GM12878 (cell line): ENCODE results near the gene HSD17B14. TPM values are rescaled to one million over a fixed set of nuclear protein-coding genes. Genes with fewer than 3 reads are reported as not detected.

Experiments used
- ASH2L ChIP-seq: fragments of 300-600, 200-600 bp; sonication (generic); IDR thresholded peaks from 2 replicates; pipeline ENCODE4 v1.6.1; 2017; ENCODE audit warnings: low read depth, mild to moderate bottlenecking, borderline replicate concordance
- BHLHE40 ChIP-seq, 2 experiments: fragments of 450-650 bp in 1 of 2; IDR thresholded peaks; 2 replicates each; pipeline ENCODE4 v1.6.1; 2011 to 2017; ENCODE audit warnings: low read depth in 2 of 2, borderline replicate concordance in 1 of 2, improper control_type of control experiment in 1 of 2, low read length in 1 of 2, mild to moderate bottlenecking in 1 of 2
- CHD2 ChIP-seq: IDR thresholded peaks from 2 replicates; pipeline ENCODE4 v1.6.1; 2011; ENCODE audit warnings: low read depth, low read length, improper control_type of control experiment, borderline replicate concordance
- DPF2 ChIP-seq: fragments of 450-650 bp; IDR thresholded peaks from 2 replicates; pipeline ENCODE4 v1.6.1; 2017; ENCODE audit warnings: mild to moderate bottlenecking
- HCFC1 ChIP-seq: fragments of 150-350 bp; IDR thresholded peaks from 2 replicates; pipeline ENCODE4 v1.6.1; 2014; ENCODE audit warnings: low read length
- HDAC2 ChIP-seq: fragments of 200-600 bp; sonication (generic); IDR thresholded peaks from 2 replicates; pipeline ENCODE4 v1.6.1; 2017
- HDAC6 ChIP-seq: fragments of 200-600 bp; sonication (generic); IDR thresholded peaks from one replicate; pipeline ENCODE4 v1.8.0; 2017; ENCODE audit warnings: antibody characterized with exemption; ENCODE audit not compliant: unreplicated experiment
- HDGF ChIP-seq: fragments of 450-650 bp; IDR thresholded peaks from 2 replicates; pipeline ENCODE4 v1.6.1; 2016; ENCODE audit warnings: antibody characterized with exemption
- MEF2A ChIP-seq: IDR thresholded peaks from 2 replicates; pipeline ENCODE4 v1.6.1; 2011; ENCODE audit warnings: low read depth, mild to moderate bottlenecking, low read length, moderate library complexity; ENCODE audit not compliant: insufficient read depth
- MEF2B ChIP-seq: fragments of 450-650 bp; IDR thresholded peaks from 2 replicates; pipeline ENCODE4 v1.6.1; 2018; ENCODE audit warnings: mild to moderate bottlenecking, moderate library complexity; ENCODE audit not compliant: partially characterized antibody, poor library complexity, severe bottlenecking
- MYC ChIP-seq: IDR thresholded peaks from 2 replicates; pipeline ENCODE4 v1.6.1; 2011; ENCODE audit warnings: mild to moderate bottlenecking, low read length, moderate library complexity, inconsistent platforms; ENCODE audit not compliant: insufficient read depth, insufficient replicate concordance, insufficient read length, severe bottlenecking
- NFIC ChIP-seq: IDR thresholded peaks from 2 replicates; pipeline ENCODE4 v1.6.1; 2012; ENCODE audit warnings: low read depth, mild to moderate bottlenecking, inconsistent platforms, low read length, moderate library complexity
- NR2F1 ChIP-seq: fragments of 450-650 bp; conservative IDR thresholded peaks from 2 replicates; pipeline ENCODE4 v1.6.1; 2017; ENCODE audit warnings: mild to moderate bottlenecking
- RAD51 ChIP-seq: fragments of 450-650 bp; IDR thresholded peaks from 2 replicates; pipeline ENCODE4 v1.6.1; 2016; ENCODE audit warnings: moderate library complexity, mild to moderate bottlenecking, inconsistent platforms
- RCOR1 ChIP-seq: conservative IDR thresholded peaks from 2 replicates; pipeline ENCODE4 v1.6.1; 2012; ENCODE audit warnings: low read depth, low read length, improper control_type of control experiment
- SRF ChIP-seq, 2 experiments: IDR thresholded peaks; 2 replicates each; pipeline ENCODE4 v1.6.1; 2011; ENCODE audit warnings: low read depth in 2 of 2, low read length in 2 of 2, mild to moderate bottlenecking in 1 of 2, moderate library complexity in 1 of 2
- STAT1 ChIP-seq: fragments of 450-650 bp; conservative IDR thresholded peaks from 2 replicates; pipeline ENCODE4 v1.6.1; 2014; ENCODE audit warnings: antibody characterized with exemption, mild to moderate bottlenecking
- YBX1 ChIP-seq: fragments of 450-650 bp; IDR thresholded peaks from 2 replicates; pipeline ENCODE4 v1.6.1; 2016; ENCODE audit warnings: antibody characterized with exemption
- ZBTB40 ChIP-seq: fragments of 450-650 bp; IDR thresholded peaks from 2 replicates; pipeline ENCODE4 v1.6.1; 2016; ENCODE audit warnings: mild to moderate bottlenecking, moderate library complexity, borderline replicate concordance
- ZNF687 ChIP-seq: fragments of 450-650 bp; IDR thresholded peaks from 2 replicates; pipeline ENCODE4 v1.6.1; 2017; ENCODE audit warnings: mild to moderate bottlenecking, moderate library complexity
- polyA plus RNA-seq, 11 experiments: library from polyadenylated mRNA; depleted of rRNA in 4 of 11; unstranded in 6 of 11; stranded (reverse) in 5 of 11; fragments of >200 nt; fragmentation: Nextera tagmentation in 4 of 11; fragmentation: Illumina TruSeq in 1 of 11; extraction: Ambion mirVana in 4 of 11; extraction: Trizol in 1 of 11; gene quantifications; 1 replicate in 1 of 11; 2 replicates in 10 of 11; pipeline versions ENCODE4 v1.2.1 to v1.2.3, GENCODE V29; 2011 to 2016; ENCODE audit warnings: inconsistent platforms in 2 of 11, missing spikeins in 2 of 11, low read depth in 1 of 11
- total RNA-seq, 4 experiments: library from RNA; depleted of rRNA in 3 of 4; stranded (reverse); fragments of >200 nt in 3 of 4; fragmentation: Illumina TruSeq in 1 of 4; extraction: Trizol in 1 of 4; gene quantifications; 2 replicates each; pipeline versions ENCODE4 v1.2.1 to v1.2.3, GENCODE V29; 2013 to 2021

Gene HSD17B14
- total and polyA plus RNA-seq, 10 of the 15 experiments (the other 5 are each of a cell fraction or from before 2014, with no cell fraction given): 0.21 to 4.1 (median 0.61) TPM

- TF ChIP-seq ZNF687 (peak; percentile 97), MEF2B (no peak), ASH2L (no peak), DPF2 (peak; percentile 73), HDAC6 (peak; percentile 93), NR2F1 (no peak), HCFC1 (peak; percentile 37; the same call in 1 of the 2 replicates), HDGF (no peak; the same call in 1 of the 2 replicates), RCOR1 (0 out of 2 replicates have a peak, but pooled peaks have one; percentile 67), STAT1 (0 out of 2 replicates have a peak, but pooled peaks have one; percentile 9), RAD51 (no peak), MYC (no peak), BHLHE40 (IDR thresholded peaks at IDR 0.05; ENCODE audit: borderline replicate concordance in 1 of 2, low read depth in 2 of 2, low read length in 1 of 2) (peak in 1 of 2 experiments; percentile 44; a peak in 1 of 4 replicates), HDAC2 (no peak), ZBTB40 (no peak), NFIC (no peak), MEF2A (0 out of 2 replicates have a peak, but pooled peaks have one; percentile 39), SRF (IDR thresholded peaks at IDR 0.05; ENCODE audit: low read depth in 2 of 2, low read length in 2 of 2) (no peak), YBX1 (no peak), CHD2 (peak; percentile 95)
Measured at GRCh38 chr19:48872182-48872883, 36.0 kb upstream of the HSD17B14 start, which contains the start of gene PPP1R15A (continued).
